GM23338 (cell line): Measurements from ENCODE around the gene EMC1.

Source experiments
- CREB1 ChIP-seq: fragments of 250-450 bp; sonication (Bioruptor Pico); IDR thresholded peaks from 2 replicates; pipeline ENCODE4 v1.5.0; 2020; ENCODE audit warnings: low read depth, mild to moderate bottlenecking, moderate library complexity
- EZH2 ChIP-seq: fragments of 200-600 bp; sonication (generic); IDR thresholded peaks from one replicate; pipeline ENCODE4 v1.8.0; 2017; ENCODE audit warnings: antibody characterized with exemption, mild to moderate bottlenecking, low read depth; ENCODE audit not compliant: unreplicated experiment
- EZH2phosphoT487 ChIP-seq: fragments of 200-600 bp; sonication (generic); IDR thresholded peaks from one replicate; pipeline ENCODE4 v1.8.1; 2018; ENCODE audit warnings: antibody characterized with exemption; ENCODE audit not compliant: unreplicated experiment
- POLR2AphosphoS5 ChIP-seq: IDR thresholded peaks from 2 replicates; pipeline ENCODE4 v1.6.1; 2016; ENCODE audit warnings: antibody characterized with exemption, low read depth
- STAT1 ChIP-seq: IDR thresholded peaks from one replicate; pipeline ENCODE4 v1.6.1; 2016; ENCODE audit warnings: antibody characterized with exemption; ENCODE audit not compliant: unreplicated experiment
- ZNF331 ChIP-seq: fragments of 250-450 bp; sonication (Bioruptor Pico); IDR thresholded peaks from 2 replicates; pipeline ENCODE4 v1.5.0; 2020; ENCODE audit warnings: low read depth, mild to moderate bottlenecking, moderate library complexity
- TF ChIP-seq, protein P1 (sequence below), 2 experiments: fragments of 200-600 bp in 1 of 2; sonication (generic) in 1 of 2; conservative IDR thresholded peaks; 2 replicates each; pipeline versions ENCODE4 v1.5.1 to v1.6.1; 2016 to 2017; ENCODE audit warnings: antibody characterized with exemption in 2 of 2, low read depth in 2 of 2, mild to moderate bottlenecking in 2 of 2, moderate library complexity in 1 of 2
- TF ChIP-seq, protein P2 (sequence below): IDR thresholded peaks from one replicate; pipeline ENCODE4 v1.6.1; 2018; ENCODE audit warnings: antibody characterized with exemption; ENCODE audit not compliant: unreplicated experiment

DNA sequence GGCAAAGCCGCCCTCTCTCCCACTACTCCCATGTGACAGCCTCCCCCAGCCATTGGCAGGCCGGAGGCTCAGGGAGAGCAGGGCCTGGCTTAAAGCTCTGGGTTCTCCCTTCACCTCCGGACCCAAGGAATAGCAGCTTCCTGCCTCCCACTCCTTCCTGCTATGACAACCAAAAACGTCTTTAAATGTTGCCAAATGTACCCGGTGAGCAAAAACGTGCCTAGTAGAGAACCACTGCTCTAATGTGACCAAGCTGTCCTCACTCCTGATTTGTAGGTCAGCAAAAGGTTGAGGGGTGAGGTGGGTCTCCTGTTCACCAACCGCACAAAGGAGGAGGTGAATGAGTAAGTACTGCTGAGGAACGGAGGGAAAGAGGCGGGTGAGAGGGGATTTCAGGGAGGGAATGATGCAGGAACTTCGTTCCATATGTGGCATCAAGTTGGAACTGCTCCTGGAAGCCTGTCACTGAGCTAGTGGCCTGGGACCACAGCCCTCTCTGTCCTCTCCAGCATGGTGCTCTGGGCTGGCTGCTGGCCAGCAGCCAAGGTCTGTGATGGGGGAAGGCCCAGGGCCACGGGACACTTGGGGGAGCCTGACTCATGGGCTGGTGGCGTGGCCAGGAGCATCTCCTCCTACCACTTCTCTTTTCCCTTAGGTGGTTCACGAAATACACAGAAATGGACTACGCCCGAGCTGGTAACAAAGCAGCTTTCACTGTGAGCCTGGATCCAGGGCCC is 6.0 kb upstream of the EMC1 start:
- TF ChIP-seq, protein P1, sequence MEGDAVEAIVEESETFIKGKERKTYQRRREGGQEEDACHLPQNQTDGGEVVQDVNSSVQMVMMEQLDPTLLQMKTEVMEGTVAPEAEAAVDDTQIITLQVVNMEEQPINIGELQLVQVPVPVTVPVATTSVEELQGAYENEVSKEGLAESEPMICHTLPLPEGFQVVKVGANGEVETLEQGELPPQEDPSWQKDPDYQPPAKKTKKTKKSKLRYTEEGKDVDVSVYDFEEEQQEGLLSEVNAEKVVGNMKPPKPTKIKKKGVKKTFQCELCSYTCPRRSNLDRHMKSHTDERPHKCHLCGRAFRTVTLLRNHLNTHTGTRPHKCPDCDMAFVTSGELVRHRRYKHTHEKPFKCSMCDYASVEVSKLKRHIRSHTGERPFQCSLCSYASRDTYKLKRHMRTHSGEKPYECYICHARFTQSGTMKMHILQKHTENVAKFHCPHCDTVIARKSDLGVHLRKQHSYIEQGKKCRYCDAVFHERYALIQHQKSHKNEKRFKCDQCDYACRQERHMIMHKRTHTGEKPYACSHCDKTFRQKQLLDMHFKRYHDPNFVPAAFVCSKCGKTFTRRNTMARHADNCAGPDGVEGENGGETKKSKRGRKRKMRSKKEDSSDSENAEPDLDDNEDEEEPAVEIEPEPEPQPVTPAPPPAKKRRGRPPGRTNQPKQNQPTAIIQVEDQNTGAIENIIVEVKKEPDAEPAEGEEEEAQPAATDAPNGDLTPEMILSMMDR (conservative IDR thresholded peaks at IDR 0.05; ENCODE audit: low read depth in 2 of 2) = no peak
- TF ChIP-seq EZH2 = no peak
- TF ChIP-seq POLR2AphosphoS5 = no peak
- TF ChIP-seq, protein P2, sequence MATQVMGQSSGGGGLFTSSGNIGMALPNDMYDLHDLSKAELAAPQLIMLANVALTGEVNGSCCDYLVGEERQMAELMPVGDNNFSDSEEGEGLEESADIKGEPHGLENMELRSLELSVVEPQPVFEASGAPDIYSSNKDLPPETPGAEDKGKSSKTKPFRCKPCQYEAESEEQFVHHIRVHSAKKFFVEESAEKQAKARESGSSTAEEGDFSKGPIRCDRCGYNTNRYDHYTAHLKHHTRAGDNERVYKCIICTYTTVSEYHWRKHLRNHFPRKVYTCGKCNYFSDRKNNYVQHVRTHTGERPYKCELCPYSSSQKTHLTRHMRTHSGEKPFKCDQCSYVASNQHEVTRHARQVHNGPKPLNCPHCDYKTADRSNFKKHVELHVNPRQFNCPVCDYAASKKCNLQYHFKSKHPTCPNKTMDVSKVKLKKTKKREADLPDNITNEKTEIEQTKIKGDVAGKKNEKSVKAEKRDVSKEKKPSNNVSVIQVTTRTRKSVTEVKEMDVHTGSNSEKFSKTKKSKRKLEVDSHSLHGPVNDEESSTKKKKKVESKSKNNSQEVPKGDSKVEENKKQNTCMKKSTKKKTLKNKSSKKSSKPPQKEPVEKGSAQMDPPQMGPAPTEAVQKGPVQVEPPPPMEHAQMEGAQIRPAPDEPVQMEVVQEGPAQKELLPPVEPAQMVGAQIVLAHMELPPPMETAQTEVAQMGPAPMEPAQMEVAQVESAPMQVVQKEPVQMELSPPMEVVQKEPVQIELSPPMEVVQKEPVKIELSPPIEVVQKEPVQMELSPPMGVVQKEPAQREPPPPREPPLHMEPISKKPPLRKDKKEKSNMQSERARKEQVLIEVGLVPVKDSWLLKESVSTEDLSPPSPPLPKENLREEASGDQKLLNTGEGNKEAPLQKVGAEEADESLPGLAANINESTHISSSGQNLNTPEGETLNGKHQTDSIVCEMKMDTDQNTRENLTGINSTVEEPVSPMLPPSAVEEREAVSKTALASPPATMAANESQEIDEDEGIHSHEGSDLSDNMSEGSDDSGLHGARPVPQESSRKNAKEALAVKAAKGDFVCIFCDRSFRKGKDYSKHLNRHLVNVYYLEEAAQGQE = no peak
- TF ChIP-seq CREB1 (CRISPR knock-in tag) = no peak
- no peak for TF ChIP-seq EZH2phosphoT487
- TF ChIP-seq ZNF331 (CRISPR knock-in tag) = no peak
- no peak for TF ChIP-seq STAT1
